Thyroid gland (tissue), 4 donors: ENCODE data around the gene CCND1.

Experiments
- POLR2A ChIP-seq, 2 donors: fragments of 450-650 bp; IDR thresholded peaks; one replicate each; pipeline ENCODE4 v1.6.1; 2017; ENCODE audit warnings: antibody characterized with exemption in 2 of 2, mild to moderate bottlenecking in 2 of 2, moderate library complexity in 1 of 2
- TF ChIP-seq, protein P1 (sequence below), 6 experiments: fragments of 200-600 bp in 3 of 6; fragments of 450-650 bp in 3 of 6; sonication (generic) in 3 of 6; IDR thresholded peaks; one replicate each; pipeline ENCODE4 v1.5.1; 2016 to 2019; ENCODE audit warnings: antibody characterized with exemption in 6 of 6, mild to moderate bottlenecking in 2 of 6, inconsistent platforms in 1 of 6, moderate library complexity in 1 of 6

- TF ChIP-seq, protein P1, sequence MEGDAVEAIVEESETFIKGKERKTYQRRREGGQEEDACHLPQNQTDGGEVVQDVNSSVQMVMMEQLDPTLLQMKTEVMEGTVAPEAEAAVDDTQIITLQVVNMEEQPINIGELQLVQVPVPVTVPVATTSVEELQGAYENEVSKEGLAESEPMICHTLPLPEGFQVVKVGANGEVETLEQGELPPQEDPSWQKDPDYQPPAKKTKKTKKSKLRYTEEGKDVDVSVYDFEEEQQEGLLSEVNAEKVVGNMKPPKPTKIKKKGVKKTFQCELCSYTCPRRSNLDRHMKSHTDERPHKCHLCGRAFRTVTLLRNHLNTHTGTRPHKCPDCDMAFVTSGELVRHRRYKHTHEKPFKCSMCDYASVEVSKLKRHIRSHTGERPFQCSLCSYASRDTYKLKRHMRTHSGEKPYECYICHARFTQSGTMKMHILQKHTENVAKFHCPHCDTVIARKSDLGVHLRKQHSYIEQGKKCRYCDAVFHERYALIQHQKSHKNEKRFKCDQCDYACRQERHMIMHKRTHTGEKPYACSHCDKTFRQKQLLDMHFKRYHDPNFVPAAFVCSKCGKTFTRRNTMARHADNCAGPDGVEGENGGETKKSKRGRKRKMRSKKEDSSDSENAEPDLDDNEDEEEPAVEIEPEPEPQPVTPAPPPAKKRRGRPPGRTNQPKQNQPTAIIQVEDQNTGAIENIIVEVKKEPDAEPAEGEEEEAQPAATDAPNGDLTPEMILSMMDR (IDR thresholded peaks at IDR 0.05) = no peak
- no peak for TF ChIP-seq POLR2A (IDR thresholded peaks at IDR 0.05)
Measured at GRCh38 chr11:69613594-69613993, 27.4 kb upstream of the CCND1 start.
